H9 (cell line): ENCODE results near the gene CBX3. TPM values are rescaled to one million over a fixed set of nuclear protein-coding genes. Genes with fewer than 3 reads are reported as not detected.

Source experiments
- DNase-seq: peaks from one replicate; pipeline ENCODE4 v3.0.0-alpha.2; 2017
- H2AFZ ChIP-seq: one replicate; pipeline ENCODE4 v1.6.1; 2013; ENCODE audit warnings: mild to moderate bottlenecking, low read length, control low read depth, moderate library complexity
- H2AK5ac ChIP-seq: 2 replicates; pipeline ENCODE4 v1.6.1; 2013; ENCODE audit warnings: low read length, control low read depth, mixed read lengths; ENCODE audit not compliant: insufficient read length
- H2BK120ac ChIP-seq: one replicate; pipeline ENCODE4 v1.6.1; 2013; ENCODE audit warnings: low read depth, mild to moderate bottlenecking, low read length, control low read depth, inconsistent platforms; ENCODE audit not compliant: poor library complexity, severe bottlenecking
- H2BK12ac ChIP-seq: 2 replicates; pipeline ENCODE4 v1.6.1; 2013; ENCODE audit warnings: low read length, control low read depth, mixed read lengths, low read depth; ENCODE audit not compliant: insufficient read length
- H2BK15ac ChIP-seq: 2 replicates; pipeline ENCODE4 v1.6.1; 2013; ENCODE audit warnings: low read depth, low read length, control low read depth
- H2BK20ac ChIP-seq: one replicate; pipeline ENCODE4 v1.6.1; 2013; ENCODE audit warnings: low read depth, mild to moderate bottlenecking, low read length, control low read depth, inconsistent platforms; ENCODE audit not compliant: poor library complexity, severe bottlenecking
- H2BK5ac ChIP-seq: 2 replicates; pipeline ENCODE4 v1.6.1; 2013; ENCODE audit warnings: low read length, control low read depth, mixed read lengths; ENCODE audit not compliant: insufficient read length
- H3K14ac ChIP-seq: 2 replicates; pipeline ENCODE4 v1.6.1; 2013; ENCODE audit warnings: low read length, control low read depth; ENCODE audit not compliant: insufficient read depth
- H3K18ac ChIP-seq: 2 replicates; pipeline ENCODE4 v1.6.1; 2013; ENCODE audit warnings: low read depth, mild to moderate bottlenecking, mixed read lengths, low read length, control low read depth; ENCODE audit not compliant: insufficient read length
- H3K23ac ChIP-seq: 2 replicates; pipeline ENCODE4 v1.6.1; 2013; ENCODE audit warnings: low read length, control low read depth, mixed read lengths, low read depth; ENCODE audit not compliant: insufficient read length
- H3K23me2 ChIP-seq: 2 replicates; pipeline ENCODE4 v1.6.1; 2013; ENCODE audit warnings: low read depth, mild to moderate bottlenecking, mixed read lengths, low read length, control low read depth; ENCODE audit not compliant: insufficient read length, poor library complexity, severe bottlenecking
- H3K27ac ChIP-seq: 2 replicates; pipeline ENCODE4 v1.5.1; 2013; ENCODE audit warnings: low read length, control low read depth, mixed read lengths, low read depth; ENCODE audit not compliant: insufficient read length
- H3K27me3 ChIP-seq: 2 replicates; pipeline ENCODE4 v1.6.1; 2013; ENCODE audit warnings: low read length, control low read depth, inconsistent platforms; ENCODE audit not compliant: insufficient read depth
- H3K4ac ChIP-seq: 2 replicates; pipeline ENCODE4 v1.6.1; 2013; ENCODE audit warnings: low read depth, mild to moderate bottlenecking, control low read depth, inconsistent platforms, low read length, moderate library complexity
- H3K4me1 ChIP-seq: 2 replicates; pipeline ENCODE4 v1.6.1; 2013; ENCODE audit warnings: low read length, control low read depth, inconsistent platforms; ENCODE audit not compliant: insufficient read depth
- H3K4me2 ChIP-seq: 2 replicates; pipeline ENCODE4 v1.6.1; 2013; ENCODE audit warnings: low read length, control low read depth, mixed read lengths; ENCODE audit not compliant: insufficient read length, insufficient read depth
- H3K56ac ChIP-seq: 2 replicates; pipeline ENCODE4 v1.6.1; 2013; ENCODE audit warnings: low read depth, mild to moderate bottlenecking, mixed read lengths, low read length, control low read depth; ENCODE audit not compliant: insufficient read length
- H3K79me1 ChIP-seq: 2 replicates; pipeline ENCODE4 v1.6.1; 2013; ENCODE audit warnings: low read depth, mild to moderate bottlenecking, moderate library complexity, low read length, control low read depth, inconsistent platforms; ENCODE audit not compliant: insufficient read depth, poor library complexity, severe bottlenecking
- H3K79me2 ChIP-seq: 2 replicates; pipeline ENCODE4 v1.6.1; 2013; ENCODE audit warnings: low read length, control low read depth, inconsistent platforms; ENCODE audit not compliant: insufficient read depth
- H3K9ac ChIP-seq: 2 replicates; pipeline ENCODE4 v1.6.1; 2013; ENCODE audit warnings: low read length, control low read depth, mixed read lengths; ENCODE audit not compliant: insufficient read length; ENCODE audit errors: extremely low read depth
- H3K9me3 ChIP-seq: one replicate; pipeline ENCODE4 v1.6.1; 2013; ENCODE audit warnings: low read depth, low read length, inconsistent platforms; ENCODE audit not compliant: control insufficient read depth
- H3T11ph ChIP-seq: one replicate; pipeline ENCODE4 v1.6.1; 2013; ENCODE audit warnings: mild to moderate bottlenecking, low read length, control low read depth, inconsistent platforms
- H4K20me1 ChIP-seq: one replicate; pipeline ENCODE4 v1.6.1; 2013; ENCODE audit not compliant: control insufficient read depth, insufficient read length, insufficient read depth
- H4K5ac ChIP-seq: 2 replicates; pipeline ENCODE4 v1.6.1; 2013; ENCODE audit warnings: low read depth, mild to moderate bottlenecking, mixed read lengths, low read length, control low read depth; ENCODE audit not compliant: insufficient read length
- H4K8ac ChIP-seq: replicated peaks from 2 replicates; pipeline ENCODE4 v1.6.1; 2013; ENCODE audit warnings: low read length, control low read depth, mixed read lengths, low read depth; ENCODE audit not compliant: insufficient read length
- H4K91ac ChIP-seq: 2 replicates; pipeline ENCODE4 v1.6.1; 2013; ENCODE audit warnings: low read depth, mild to moderate bottlenecking, moderate library complexity, mixed read lengths, low read length, control low read depth; ENCODE audit not compliant: insufficient read length
- H3K27ac Mint-ChIP-seq, 3 experiments: 2 replicates in 2 of 3; 3 replicates in 1 of 3; pipeline ENCODE4 v1.8.0; 2020 to 2021; ENCODE audit warnings: mixed read lengths in 3 of 3, mild to moderate bottlenecking in 1 of 3, moderate library complexity in 1 of 3
- H3K27me3 Mint-ChIP-seq: 2 replicates; pipeline ENCODE4 v1.8.0; 2021; ENCODE audit warnings: low read depth, mild to moderate bottlenecking, moderate library complexity, mixed read lengths
- H3K36me3 Mint-ChIP-seq, 3 experiments: 2 replicates in 2 of 3; 3 replicates in 1 of 3; pipeline ENCODE4 v1.8.0; 2020 to 2021; ENCODE audit warnings: low read depth in 3 of 3, mixed read lengths in 3 of 3; ENCODE audit not compliant: insufficient read depth in 1 of 3
- H3K4me1 Mint-ChIP-seq, 2 experiments: 2 replicates each; pipeline ENCODE4 v1.8.0; 2020; ENCODE audit warnings: mixed read lengths in 2 of 2
- H3K4me3 Mint-ChIP-seq, 2 experiments: 2 replicates in 1 of 2; 3 replicates in 1 of 2; pipeline ENCODE4 v1.8.0; 2020 to 2021; ENCODE audit warnings: mild to moderate bottlenecking in 2 of 2, mixed read lengths in 2 of 2, moderate library complexity in 1 of 2
- H3K9me3 Mint-ChIP-seq, 2 experiments: 2 replicates in 1 of 2; 3 replicates in 1 of 2; pipeline ENCODE4 v1.8.0; 2020; ENCODE audit warnings: mild to moderate bottlenecking in 2 of 2, mixed read lengths in 2 of 2, moderate library complexity in 1 of 2
- WGBS: extraction: QIAGEN DNeasy Blood & Tissue Kit; methylation state at CpG from one replicate; pipeline ENCODE4 v1.1.7; 2013; ENCODE audit warnings: missing lambda C conversion rate, low lambda C conversion rate, mixed read lengths; ENCODE audit not compliant: insufficient read length; ENCODE audit errors: extremely low coverage; 5-methylcytosine and 5-hydroxymethylcytosine counted together
- total RNA-seq: library from RNA; stranded (reverse); gene quantifications from 2 replicates; pipeline ENCODE4 v1.2.1, GENCODE V29; 2021
- TF ChIP-seq, protein P1 (sequence below): fragments of 200-600 bp; sonication (generic); conservative IDR thresholded peaks from 3 replicates; pipeline ENCODE4 v1.8.0; 2021; ENCODE audit warnings: antibody characterized with exemption, mild to moderate bottlenecking

The CBX3 gene
- total RNA-seq, 1 experiment from 2014 or later = 288 TPM

- Histone ChIP-seq H3K4me2 (no peak overlapping the region), H2BK15ac (no peak overlapping the region), H3K4ac (no peak overlapping the region), H3K56ac (no peak overlapping the region), H2BK20ac (no peak overlapping the region), H2BK120ac (no peak overlapping the region), H3K27me3 (no peaks in the 10 kb centered on the region), H3K9me3 (no peaks in the 10 kb centered on the region), H3K18ac (no peak overlapping the region), H3K4me1 (peaks cover 10% of the 10 kb centered on the region), H3K79me2 (peaks cover 47% of the 10 kb centered on the region), H3K23me2 (no peaks in the 10 kb centered on the region), H4K91ac (no peak overlapping the region), H3K9ac (no peak overlapping the region), H3K79me1 (peaks cover 14% of the 10 kb centered on the region), H3K14ac (no peak overlapping the region), H4K5ac (no peak overlapping the region), H3K23ac (no peak overlapping the region), H3K27ac (no peak overlapping the region), H4K20me1 (no peaks in the 10 kb centered on the region), H2BK5ac (no peak overlapping the region), H2AFZ (no peak overlapping the region), H2AK5ac (no peak overlapping the region), H4K8ac (no peak overlapping the region), H2BK12ac (no peak overlapping the region), H3T11ph (no peak overlapping the region)
- no peak overlapping the region for H3K4me3 Mint-ChIP-seq
- H3K36me3 Mint-ChIP-seq = peaks cover 28 to 65% (median 32%) of the 10 kb centered on the region in 3 experiments
- no peaks in the 10 kb centered on the region for H3K27me3 Mint-ChIP-seq
- H3K9me3 Mint-ChIP-seq = peaks cover 0 to 34% of the 10 kb centered on the region in 2 experiments; a peak in 4 of 5 replicates
- no peak for DNase-seq
- no CpG with 5 or more reads among the region's 1 CpG for WGBS
- peaks cover 18 to 24% of the 10 kb centered on the region in 2 experiments for H3K4me1 Mint-ChIP-seq
- TF ChIP-seq, protein P1, sequence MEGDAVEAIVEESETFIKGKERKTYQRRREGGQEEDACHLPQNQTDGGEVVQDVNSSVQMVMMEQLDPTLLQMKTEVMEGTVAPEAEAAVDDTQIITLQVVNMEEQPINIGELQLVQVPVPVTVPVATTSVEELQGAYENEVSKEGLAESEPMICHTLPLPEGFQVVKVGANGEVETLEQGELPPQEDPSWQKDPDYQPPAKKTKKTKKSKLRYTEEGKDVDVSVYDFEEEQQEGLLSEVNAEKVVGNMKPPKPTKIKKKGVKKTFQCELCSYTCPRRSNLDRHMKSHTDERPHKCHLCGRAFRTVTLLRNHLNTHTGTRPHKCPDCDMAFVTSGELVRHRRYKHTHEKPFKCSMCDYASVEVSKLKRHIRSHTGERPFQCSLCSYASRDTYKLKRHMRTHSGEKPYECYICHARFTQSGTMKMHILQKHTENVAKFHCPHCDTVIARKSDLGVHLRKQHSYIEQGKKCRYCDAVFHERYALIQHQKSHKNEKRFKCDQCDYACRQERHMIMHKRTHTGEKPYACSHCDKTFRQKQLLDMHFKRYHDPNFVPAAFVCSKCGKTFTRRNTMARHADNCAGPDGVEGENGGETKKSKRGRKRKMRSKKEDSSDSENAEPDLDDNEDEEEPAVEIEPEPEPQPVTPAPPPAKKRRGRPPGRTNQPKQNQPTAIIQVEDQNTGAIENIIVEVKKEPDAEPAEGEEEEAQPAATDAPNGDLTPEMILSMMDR = no peak
- no peak overlapping the region for H3K27ac Mint-ChIP-seq
Observed at GRCh38 chr7:26170663-26171062, 30.9 kb upstream of the CBX3 start.
